GM18520 (cell line): ENCODE data around the gene SSRP1.

ENCODE experiments used
- ATAC-seq: cut with Tn5 transposase; IDR thresholded peaks from one replicate; pipeline ENCODE4 v1.9.1; 2021; ENCODE audit not compliant: unreplicated experiment

SSRP1 gene

GRCh38 chr11:57276169-57276970 is 59.3 kb downstream of the SSRP1 start:
- ATAC-seq, result no peak
